ENCODE results near the gene IRX1. TPM values are rescaled to one million over a fixed set of nuclear protein-coding genes. Genes with fewer than 3 reads are reported as not detected.

IRX1 gene
- polyA plus RNA-seq, 1 of the 3 experiments (the other 2 are of a cell fraction), result not detected

DNA sequence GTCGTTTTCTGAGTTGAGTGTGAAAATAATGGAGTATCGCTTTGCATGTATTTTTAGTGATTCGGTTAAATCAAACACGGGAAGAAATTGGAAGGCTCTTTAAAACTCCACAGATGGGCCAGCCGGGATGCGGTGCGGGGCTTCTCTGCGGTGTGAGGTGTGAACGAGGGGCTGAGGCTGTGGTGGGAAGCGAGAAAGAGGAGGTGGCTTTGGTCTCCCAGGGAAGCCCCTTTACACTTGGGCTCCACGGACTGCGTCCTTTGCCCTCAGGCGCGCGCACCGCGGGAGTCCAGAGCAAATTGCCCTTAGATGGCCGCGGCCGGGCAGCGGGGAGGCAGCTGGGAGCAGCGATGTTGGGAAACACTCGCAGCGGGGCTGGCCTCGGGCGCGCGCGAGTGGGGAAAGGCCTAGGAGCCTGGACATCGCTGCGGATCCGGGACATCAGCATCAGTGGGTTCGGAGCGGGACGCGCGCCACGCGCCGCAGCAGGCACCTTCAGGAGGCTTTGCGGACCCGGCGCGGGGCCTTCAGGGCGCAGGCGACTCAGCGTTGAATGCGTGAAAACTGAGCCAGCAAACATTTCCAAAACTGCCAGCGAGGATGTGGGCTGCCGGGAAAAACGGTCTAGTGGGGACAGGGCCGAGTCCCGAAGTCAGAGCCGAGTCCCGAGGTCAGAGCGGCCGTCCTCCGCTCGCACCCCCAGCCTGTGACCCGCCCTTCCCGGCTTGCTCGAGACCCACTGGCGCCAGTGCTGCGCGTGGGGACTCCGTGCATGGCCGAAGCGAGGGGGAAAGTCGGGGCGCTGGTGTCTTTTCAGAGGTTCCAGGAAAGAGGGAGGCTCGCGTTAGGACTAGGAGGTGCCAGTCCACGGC is 6.5 kb downstream of the IRX1 start (continued):
- TF ChIP-seq TAF1 (IDR thresholded peaks at IDR 0.05; ENCODE audit: borderline replicate concordance, low read depth, low read length) (no peak), FOXJ3 (CRISPR knock-in tag; IDR thresholded peaks at IDR 0.05) (no peak), EZH2phosphoT487 (IDR thresholded peaks at IDR 0.05; ENCODE audit: borderline replicate concordance, low read depth) (no peak; the same call in 1 of the 2 replicates), RFX5 (IDR thresholded peaks at IDR 0.05; ENCODE audit: low read length) (no peak), GABPA (IDR thresholded peaks at IDR 0.05; ENCODE audit: low read depth) (no peak), POLR2AphosphoS5 (IDR thresholded peaks at IDR 0.05; ENCODE audit: low read depth, low read length) (no peak), NFIC (IDR thresholded peaks at IDR 0.05; ENCODE audit: borderline replicate concordance) (no peak), ELF1 (IDR thresholded peaks at IDR 0.05) (no peak), MEF2A (IDR thresholded peaks at IDR 0.05; ENCODE audit: borderline replicate concordance, low read depth) (no peak), RCOR1 (IDR thresholded peaks at IDR 0.05; ENCODE audit: low read length) (no peak), RXRA (IDR thresholded peaks at IDR 0.05; ENCODE audit: borderline replicate concordance, low read depth) (no peak)
- TF ChIP-seq, protein P1, sequence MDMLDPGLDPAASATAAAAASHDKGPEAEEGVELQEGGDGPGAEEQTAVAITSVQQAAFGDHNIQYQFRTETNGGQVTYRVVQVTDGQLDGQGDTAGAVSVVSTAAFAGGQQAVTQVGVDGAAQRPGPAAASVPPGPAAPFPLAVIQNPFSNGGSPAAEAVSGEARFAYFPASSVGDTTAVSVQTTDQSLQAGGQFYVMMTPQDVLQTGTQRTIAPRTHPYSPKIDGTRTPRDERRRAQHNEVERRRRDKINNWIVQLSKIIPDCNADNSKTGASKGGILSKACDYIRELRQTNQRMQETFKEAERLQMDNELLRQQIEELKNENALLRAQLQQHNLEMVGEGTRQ (IDR thresholded peaks at IDR 0.05; ENCODE audit: borderline replicate concordance, low read depth, low read length), result no peak
- TF ChIP-seq, protein P2, sequence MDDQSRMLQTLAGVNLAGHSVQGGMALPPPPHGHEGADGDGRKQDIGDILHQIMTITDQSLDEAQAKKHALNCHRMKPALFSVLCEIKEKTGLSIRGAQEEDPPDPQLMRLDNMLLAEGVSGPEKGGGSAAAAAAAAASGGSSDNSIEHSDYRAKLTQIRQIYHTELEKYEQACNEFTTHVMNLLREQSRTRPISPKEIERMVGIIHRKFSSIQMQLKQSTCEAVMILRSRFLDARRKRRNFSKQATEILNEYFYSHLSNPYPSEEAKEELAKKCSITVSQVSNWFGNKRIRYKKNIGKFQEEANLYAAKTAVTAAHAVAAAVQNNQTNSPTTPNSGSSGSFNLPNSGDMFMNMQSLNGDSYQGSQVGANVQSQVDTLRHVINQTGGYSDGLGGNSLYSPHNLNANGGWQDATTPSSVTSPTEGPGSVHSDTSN (IDR thresholded peaks at IDR 0.05), result no peak

DNA sequence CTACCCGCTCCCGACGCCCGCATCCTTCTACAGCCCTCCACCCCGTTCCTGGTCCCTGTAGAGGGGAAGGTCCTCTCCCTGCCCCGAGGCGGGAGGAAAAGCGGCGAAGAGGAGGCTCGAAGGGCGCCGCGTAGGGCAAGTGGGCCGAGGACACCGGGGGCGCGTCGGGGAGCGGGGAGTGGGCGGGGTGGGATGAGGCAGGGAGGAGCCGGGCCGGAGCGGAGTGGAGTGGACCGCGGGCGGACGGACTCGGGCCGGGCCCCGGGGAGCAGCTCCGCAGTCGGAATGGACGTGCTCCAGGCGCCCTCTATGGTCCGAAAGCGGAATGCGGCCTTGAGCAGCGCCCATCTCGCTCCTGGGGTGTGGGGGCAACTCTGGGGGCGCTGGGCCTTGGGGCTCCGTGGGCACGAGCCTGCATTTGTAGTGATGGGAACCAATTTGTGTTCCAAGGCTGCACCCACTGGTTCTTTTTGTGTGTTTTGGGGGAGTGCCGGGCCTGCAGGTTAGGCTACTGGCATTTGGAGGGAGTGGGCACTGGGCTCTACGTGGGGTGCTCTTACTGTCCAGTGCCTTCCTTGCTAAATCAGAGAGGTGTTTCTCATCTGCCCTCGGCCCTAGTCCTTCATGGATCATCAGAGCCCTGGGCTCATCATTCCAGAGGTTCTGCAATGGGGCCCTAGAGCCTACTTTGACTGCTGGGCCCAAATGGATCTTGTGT is 7.3 kb downstream of the IRX1 start:
- CTCF ChIA-PET, result interaction anchor here (1.0 to 2.7 kb wide), 5 partner anchors 9 to 69 kb away, joined by 3 to 12 read pairs (median 3); no protein-coding TSS in a partner anchor
- 21% methylated on average over 14 of the region's 45 CpGs for WGBS (ENCODE audit: low lambda C conversion rate)
- H3K4me3 ChIP-seq (ENCODE audit: low read depth in 2 of 2, low read length in 1 of 2), result no peak overlapping the region; a peak in 1 of 4 replicates
- no peaks in the 10 kb centered on the region for H4K20me1 ChIP-seq (ENCODE audit: insufficient read depth)
- no peaks in the 10 kb centered on the region for H3K79me2 ChIP-seq (ENCODE audit: insufficient read depth)
- no peak overlapping the region for H3K4me2 ChIP-seq
- no peaks in the 10 kb centered on the region for H3K4me1 ChIP-seq (ENCODE audit: control insufficient read depth in 1 of 2, insufficient read depth in 2 of 2, low read depth in 1 of 2, low read length in 1 of 2)
- no peaks in the 10 kb centered on the region for H3K9me3 ChIP-seq
- DNase-seq, result peak; percentile 67
- no peak overlapping the region for H2AFZ ChIP-seq (ENCODE audit: low read depth)
- peaks cover 84% of the 10 kb centered on the region for H3K27me3 ChIP-seq (ENCODE audit: insufficient read depth)
- no peak overlapping the region for H3K9ac ChIP-seq
- no peak overlapping the region for H3K27ac ChIP-seq (ENCODE audit: low read depth in 2 of 2, low read length in 1 of 2)
- H3K9me2 ChIP-seq, result no peaks in the 10 kb centered on the region
- POLR2A ChIA-PET, result no interaction called here
- no peaks in the 10 kb centered on the region for H3K36me3 ChIP-seq (replicated peaks in 1 of 2; ENCODE audit: control insufficient read depth in 1 of 2, insufficient read depth in 2 of 2, low read length in 1 of 2)
- H3F3A ChIP-seq (replicated peaks; ENCODE audit: insufficient read depth), result no peaks in the 10 kb centered on the region
- TF ChIP-seq RCOR1 (IDR thresholded peaks at IDR 0.05; ENCODE audit: low read length), result no peak
- no peak for TF ChIP-seq GABPA (IDR thresholded peaks at IDR 0.05; ENCODE audit: low read depth)
- TF ChIP-seq RFX5 (IDR thresholded peaks at IDR 0.05; ENCODE audit: low read length), result no peak
- TF ChIP-seq RAD21 (IDR thresholded peaks at IDR 0.05; ENCODE audit: low read length), result peak; percentile 44; the same call in 1 of the 2 replicates
- TF ChIP-seq JUND (IDR thresholded peaks at IDR 0.05), result no peak
- TF ChIP-seq CHD2 (IDR thresholded peaks at IDR 0.05; ENCODE audit: low read length, partially characterized antibody), result no peak
- TF ChIP-seq, protein P3, sequence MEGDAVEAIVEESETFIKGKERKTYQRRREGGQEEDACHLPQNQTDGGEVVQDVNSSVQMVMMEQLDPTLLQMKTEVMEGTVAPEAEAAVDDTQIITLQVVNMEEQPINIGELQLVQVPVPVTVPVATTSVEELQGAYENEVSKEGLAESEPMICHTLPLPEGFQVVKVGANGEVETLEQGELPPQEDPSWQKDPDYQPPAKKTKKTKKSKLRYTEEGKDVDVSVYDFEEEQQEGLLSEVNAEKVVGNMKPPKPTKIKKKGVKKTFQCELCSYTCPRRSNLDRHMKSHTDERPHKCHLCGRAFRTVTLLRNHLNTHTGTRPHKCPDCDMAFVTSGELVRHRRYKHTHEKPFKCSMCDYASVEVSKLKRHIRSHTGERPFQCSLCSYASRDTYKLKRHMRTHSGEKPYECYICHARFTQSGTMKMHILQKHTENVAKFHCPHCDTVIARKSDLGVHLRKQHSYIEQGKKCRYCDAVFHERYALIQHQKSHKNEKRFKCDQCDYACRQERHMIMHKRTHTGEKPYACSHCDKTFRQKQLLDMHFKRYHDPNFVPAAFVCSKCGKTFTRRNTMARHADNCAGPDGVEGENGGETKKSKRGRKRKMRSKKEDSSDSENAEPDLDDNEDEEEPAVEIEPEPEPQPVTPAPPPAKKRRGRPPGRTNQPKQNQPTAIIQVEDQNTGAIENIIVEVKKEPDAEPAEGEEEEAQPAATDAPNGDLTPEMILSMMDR (IDR thresholded peaks at IDR 0.05), result peak; percentile 63
- no peak for TF ChIP-seq FOXJ3 (CRISPR knock-in tag; IDR thresholded peaks at IDR 0.05)
- no peak for TF ChIP-seq TCF12 (IDR thresholded peaks at IDR 0.05)
- TF ChIP-seq YY1 (IDR thresholded peaks at IDR 0.05; ENCODE audit: low read depth), result no peak
- TF ChIP-seq, protein P2 (IDR thresholded peaks at IDR 0.05), result no peak
- TF ChIP-seq ELF1 (IDR thresholded peaks at IDR 0.05), result no peak
- TF ChIP-seq TAF1 (IDR thresholded peaks at IDR 0.05; ENCODE audit: borderline replicate concordance, low read depth, low read length), result no peak
- no peak for TF ChIP-seq SIN3A (IDR thresholded peaks at IDR 0.05; ENCODE audit: borderline replicate concordance, low read depth, low read length)
- TF ChIP-seq, protein P4, sequence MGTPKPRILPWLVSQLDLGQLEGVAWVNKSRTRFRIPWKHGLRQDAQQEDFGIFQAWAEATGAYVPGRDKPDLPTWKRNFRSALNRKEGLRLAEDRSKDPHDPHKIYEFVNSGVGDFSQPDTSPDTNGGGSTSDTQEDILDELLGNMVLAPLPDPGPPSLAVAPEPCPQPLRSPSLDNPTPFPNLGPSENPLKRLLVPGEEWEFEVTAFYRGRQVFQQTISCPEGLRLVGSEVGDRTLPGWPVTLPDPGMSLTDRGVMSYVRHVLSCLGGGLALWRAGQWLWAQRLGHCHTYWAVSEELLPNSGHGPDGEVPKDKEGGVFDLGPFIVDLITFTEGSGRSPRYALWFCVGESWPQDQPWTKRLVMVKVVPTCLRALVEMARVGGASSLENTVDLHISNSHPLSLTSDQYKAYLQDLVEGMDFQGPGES (IDR thresholded peaks at IDR 0.05; ENCODE audit: low read depth, low read length), result no peak
- TF ChIP-seq NRF1 (IDR thresholded peaks at IDR 0.05; ENCODE audit: low read depth, low read length), result no peak
- TF ChIP-seq, protein P1 (IDR thresholded peaks at IDR 0.05; ENCODE audit: borderline replicate concordance, low read depth, low read length), result no peak
